ENCODE data around the gene STXBP2. TPM values are rescaled to one million over a fixed set of nuclear protein-coding genes. Genes with fewer than 3 reads are reported as not detected.

STXBP2 gene
- 12.3 TPM for total RNA-seq

DNA sequence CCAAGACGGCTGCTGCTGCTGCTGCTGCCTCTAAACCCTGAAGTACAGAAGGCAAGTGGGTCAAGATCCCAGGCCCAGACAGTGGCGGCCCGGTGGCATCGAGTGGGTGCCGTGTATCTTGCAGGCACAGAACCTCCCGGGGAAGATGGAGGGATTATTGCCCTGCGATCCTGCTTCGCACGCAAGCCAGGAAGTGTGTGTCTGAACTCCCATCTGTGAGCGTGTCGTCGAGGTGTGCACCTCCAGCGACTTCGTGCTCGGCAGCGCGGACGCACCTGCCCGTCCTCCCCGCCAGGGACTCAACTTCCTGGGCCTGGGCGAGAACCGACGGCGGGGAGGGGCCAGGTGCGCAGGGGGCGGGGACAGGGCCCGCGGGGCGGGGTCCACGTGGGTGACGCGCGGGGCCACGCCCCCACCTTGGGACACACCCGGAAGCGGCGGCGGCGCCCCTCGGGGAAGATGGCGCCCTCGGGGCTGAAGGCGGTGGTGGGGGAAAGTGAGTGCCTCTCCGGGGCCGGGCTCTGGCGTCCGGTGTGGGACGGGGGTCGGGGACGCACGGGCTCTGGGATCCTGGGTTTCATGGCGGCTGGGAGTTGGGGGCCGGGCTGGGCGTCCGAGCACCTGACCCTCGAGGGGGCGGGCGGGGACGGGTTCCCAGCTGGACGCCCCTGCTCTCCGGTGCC is at the start of gene STXBP2:
STXBP2 (plus strand) TSS at position 420 of the 683 bp plus-strand sequence; CDS start at position 460, 40 bp downstream.

DNA sequence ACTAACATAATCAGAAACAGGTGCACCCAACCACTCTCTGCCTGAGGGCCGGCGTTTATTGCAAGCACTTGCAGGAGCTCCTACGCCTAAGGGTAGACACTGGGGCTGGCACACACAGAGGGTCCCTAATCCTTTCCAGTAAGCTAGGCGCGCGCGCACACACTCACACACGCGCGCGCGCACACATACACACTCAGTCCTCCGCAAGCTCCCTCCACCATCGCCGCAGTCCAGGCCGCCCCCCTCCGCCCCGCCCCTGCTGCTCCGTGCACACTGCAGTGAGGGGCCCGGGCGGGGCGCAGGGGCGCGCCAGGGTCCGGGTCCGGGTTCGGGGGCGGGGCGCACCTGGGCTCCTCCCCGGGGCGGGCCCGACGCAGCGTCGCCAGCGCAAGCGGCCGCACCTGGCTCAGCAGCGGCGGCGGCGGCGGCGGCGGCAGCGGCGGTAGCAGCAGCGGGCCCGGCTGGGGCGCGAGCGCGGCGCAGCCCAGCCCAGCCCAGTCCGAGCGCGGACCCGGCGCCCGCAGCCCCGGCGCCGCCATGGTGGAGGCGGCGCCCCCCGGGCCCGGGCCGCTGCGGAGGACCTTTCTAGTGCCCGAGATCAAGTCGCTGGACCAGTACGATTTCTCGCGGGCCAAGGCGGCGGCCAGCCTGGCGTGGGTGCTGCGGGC is 41.3 kb upstream of the STXBP2 start, which contains the start of gene CAMSAP3:
CAMSAP3 (plus strand) TSS at position 398 of the 668 bp plus-strand sequence; CDS start at position 538, 140 bp downstream.

GRCh38 chr19:7629347-7630054 is 7.4 kb upstream of the STXBP2 start, which contains the start of the genes PET100 and XAB2:
PET100 (plus strand) TSS chr19:7629793; CDS start chr19:7629834, 41 bp downstream.
XAB2 (minus strand) TSS chr19:7629545; CDS start chr19:7629527, 18 bp downstream.

GRCh38 chr19:7633698-7634097 is 3.2 kb upstream of the STXBP2 start, which contains the start of gene PCP2:
PCP2 (minus strand) TSS chr19:7633719; CDS start chr19:7633457, 262 bp downstream.

DNA sequence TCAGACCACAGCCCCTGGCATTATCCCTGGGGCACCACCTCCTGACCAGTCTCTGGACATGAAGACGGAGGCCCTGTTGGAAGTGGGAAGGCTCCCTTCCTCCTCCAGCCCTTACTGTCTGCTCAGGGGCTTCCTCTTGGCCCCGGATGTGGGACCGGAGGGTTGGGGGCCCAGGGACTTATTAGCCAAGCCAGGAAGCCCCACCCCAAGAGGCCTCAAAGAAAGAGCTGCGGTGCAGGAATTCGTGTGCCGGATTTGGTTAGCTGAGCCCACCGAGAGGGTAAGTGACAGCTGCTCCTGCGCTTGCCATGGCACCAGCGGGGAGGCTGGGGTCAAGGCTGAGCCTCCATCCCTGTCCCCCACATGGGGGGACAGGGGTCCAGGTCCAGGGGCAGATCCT is 31.9 kb downstream of the STXBP2 start, which contains the start of gene RETN:
RETN (plus strand) TSS at position 208 of the 400 bp plus-strand sequence. CDS start 278 bp downstream, outside the sequence.

GRCh38 chr19:7676854-7677253 is 39.9 kb downstream of the STXBP2 start, which contains the start of gene MCEMP1:
MCEMP1 (plus strand) TSS chr19:7677090; CDS start chr19:7677121, 31 bp downstream.

GRCh38 chr19:7680606-7681339 is 43.9 kb downstream of the STXBP2 start, which contains the start of gene TRAPPC5:
TRAPPC5 (plus strand) TSS chr19:7680833; CDS start chr19:7682254, 1,421 bp downstream.

Other genes with a start within 250 kb of the STXBP2 start
- gene PEX11G, start 148.1 kb upstream of the STXBP2 start, total RNA-seq: 2.3 TPM
- 28.1 TPM for gene ZNF358, start 121.0 kb upstream of the STXBP2 start, total RNA-seq
- 10.2 TPM for gene MCOLN1, start 114.5 kb upstream of the STXBP2 start, total RNA-seq
- 59.0 TPM for gene PNPLA6, start 101.4 kb upstream of the STXBP2 start, total RNA-seq
- gene CAMSAP3, start 41.2 kb upstream of the STXBP2 start, total RNA-seq: 13.7 TPM
- gene XAB2, start 7.6 kb upstream of the STXBP2 start, total RNA-seq: 49.8 TPM
- 6.2 TPM for gene PET100, start 7.3 kb upstream of the STXBP2 start, total RNA-seq
- 12.3 TPM for gene PCP2, start 3.4 kb upstream of the STXBP2 start, total RNA-seq
- not detected for gene RETN, start 31.9 kb downstream of the STXBP2 start, total RNA-seq
- gene MCEMP1, start 40.0 kb downstream of the STXBP2 start, total RNA-seq: not detected
- gene TRAPPC5, start 43.7 kb downstream of the STXBP2 start, total RNA-seq: 36.9 TPM
- not detected for gene FCER2, start 65.0 kb downstream of the STXBP2 start, total RNA-seq
- 0.71 TPM for gene CLEC4G, start 95.0 kb downstream of the STXBP2 start, total RNA-seq
- 5.4 TPM for gene CD209, start 110.4 kb downstream of the STXBP2 start, total RNA-seq
- gene CLEC4M, start 126.1 kb downstream of the STXBP2 start, total RNA-seq: 0.27 TPM
- 26.1 TPM for gene EVI5L, start 193.1 kb downstream of the STXBP2 start, total RNA-seq
- gene PRR36, start 237.3 kb downstream of the STXBP2 start, total RNA-seq: 4.7 TPM

Measured in camera-type eye (tissue), 1 donor.